Right lobe of liver (tissue), 6 donors: Measurements from ENCODE around the gene KIF25. TPM values are rescaled to one million over a fixed set of nuclear protein-coding genes. Genes with fewer than 3 reads are reported as not detected.
A peak's percentile ranks its signal among the peaks of the same experiment; 100 is the strongest.

Source experiments
- ATAC-seq, 4 donors: fragments of 200-7000 bp; cut with Tn5 transposase; one replicate each; pipeline ENCODE4 v1.9.1; 2020; ENCODE audit warnings: mild to moderate bottlenecking in 4 of 4, moderate library complexity in 4 of 4
- DNase-seq, 3 donors: peaks; one replicate each; pipeline ENCODE4 v3.0.0-alpha.2; 2020
- H3K27ac ChIP-seq, 3 donors: fragments of 200-600 bp; one replicate each; pipeline ENCODE4 v1.8.0; 2022
- H3K27me3 ChIP-seq, 2 donors: fragments of 200-600 bp; one replicate each; pipeline ENCODE4 v1.8.0; 2022
- H3K36me3 ChIP-seq, 4 donors: fragments of 200-600 bp; sonication (generic) in 1 of 4; one replicate each; pipeline versions ENCODE4 v1.5.1 to v1.8.0; 2017 to 2022; ENCODE audit warnings: control low read depth in 1 of 4
- H3K4me1 ChIP-seq, 4 donors: fragments of 200-600 bp; sonication (generic) in 1 of 4; one replicate each; pipeline versions ENCODE4 v1.5.1 to v1.8.0; 2017 to 2022; ENCODE audit warnings: control low read depth in 1 of 4
- H3K4me3 ChIP-seq, 3 donors: fragments of 200-600 bp; one replicate each; pipeline ENCODE4 v1.8.0; 2022
- H3K9me3 ChIP-seq, 4 donors: fragments of 200-600 bp; sonication (generic) in 1 of 4; one replicate each; pipeline versions ENCODE4 v1.5.1 to v1.8.0; 2017 to 2022; ENCODE audit warnings: control low read depth in 1 of 4
- CTCF ChIP-seq, 4 donors: fragments of 200-600 bp in 3 of 4; fragments of 450-650 bp in 1 of 4; IDR thresholded peaks; one replicate each; pipeline versions ENCODE4 v1.5.1 to v1.8.0; 2016 to 2022; ENCODE audit warnings: antibody characterized with exemption in 4 of 4, mild to moderate bottlenecking in 2 of 4
- POLR2A ChIP-seq: fragments of 450-650 bp; IDR thresholded peaks from one replicate; pipeline ENCODE4 v1.6.1; 2017; ENCODE audit warnings: antibody characterized with exemption, mild to moderate bottlenecking
- WGBS: methylation state at CpG from one replicate; pipeline ENCODE4 v1.1.6; 2018; ENCODE audit warnings: low coverage, low lambda C conversion rate; ENCODE audit not compliant: insufficient coverage; ENCODE audit errors: missing lambda C conversion rate; 5-methylcytosine and 5-hydroxymethylcytosine counted together
- intact Hi-C, 2 donors: fragments of 100-400 bp; cut with DNase I; formaldehyde crosslinking; loops; one replicate each; pipeline versions ENCODE4 v1.11.2 to v1.14.1; 2022
- total RNA-seq, 6 experiments: library from RNA; depleted of rRNA in 2 of 6; stranded (reverse); fragments of >200 nt in 2 of 6; fragmentation: NEBNext Ultra II Directional in 3 of 6; extraction: Animal tissue kit (Norgen Biotek cat#: 25700) in 3 of 6; gene quantifications; one replicate each; pipeline versions ENCODE4 v1.1.0 to v1.2.4, GENCODE V29; 2016 to 2023
- donor health status: DM: no; HTN: yes; CAD: no.
- donor health status: DM: no; HTN: no; CAD: no.
- donor health status: DM: no; HTN: no; CAD: no.
- donor health status: DM: no; HTN: yes; CAD: no.
- donor health status: DM: no; HTN: yes; CAD: no.

KIF25 gene
- total RNA-seq, 6 experiments from 2014 or later = 0.15 TPM; not detected in 5

DNA sequence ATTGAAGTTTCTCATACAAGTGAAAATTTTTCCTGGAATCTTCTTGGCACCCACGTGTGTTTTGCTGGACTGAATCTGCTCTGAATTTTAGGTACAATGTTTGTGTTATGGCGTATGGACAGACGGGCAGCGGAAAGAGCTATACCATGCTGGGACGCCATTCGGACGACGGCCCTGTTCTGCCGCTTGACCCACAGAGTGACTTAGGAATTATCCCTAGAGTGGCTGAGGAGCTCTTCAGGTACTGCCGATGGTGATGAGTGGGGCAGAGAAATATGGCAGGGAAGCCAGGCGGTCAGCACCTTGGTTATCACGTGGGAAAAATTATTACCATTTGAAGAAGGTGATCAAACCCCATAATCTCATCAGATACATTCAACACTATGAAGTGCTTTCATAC, 36.3 kb downstream of the KIF25 start:
- H3K4me3 ChIP-seq = no peak overlapping the region
- peak overlapping the region in 1 of 3 donors; percentile 54 for H3K27ac ChIP-seq
- intact Hi-C loops = no loop called here
- no peaks in the 10 kb centered on the region for H3K27me3 ChIP-seq
- no peaks in the 10 kb centered on the region for H3K9me3 ChIP-seq
- no peaks in the 10 kb centered on the region for H3K4me1 ChIP-seq
- ATAC-seq = no peak
- TF ChIP-seq CTCF (IDR thresholded peaks at IDR 0.05) (no peak), POLR2A (no peak)
- no peaks in the 10 kb centered on the region for H3K36me3 ChIP-seq
- peak in 1 of 3 donors; percentile 39 for DNase-seq
- 88% methylated on average over 11 of the region's 12 CpGs for WGBS

- 84% methylated on average over 16 of the region's 18 CpGs for WGBS
- intact Hi-C loops = no loop called here
- Histone ChIP-seq H3K4me3 (no peak overlapping the region), H3K36me3 (no peaks in the 10 kb centered on the region), H3K27me3 (no peaks in the 10 kb centered on the region), H3K4me1 (no peaks in the 10 kb centered on the region), H3K9me3 (peaks cover 0 to 5% (median 0%) of the 10 kb centered on the region in 4 donors), H3K27ac (peak overlapping the region in 2 of 3 donors; percentile 54 to 56)
- no peak for TF ChIP-seq CTCF (IDR thresholded peaks at IDR 0.05)
- no peak for TF ChIP-seq POLR2A
- no peak for ATAC-seq
- DNase-seq = no peak
These were observed 37.1 kb downstream of the KIF25 start for GRCh38 chr6:168034537-168034936.

- peak overlapping the region in 2 of 3 donors; percentile 14 to 25 for H3K4me3 ChIP-seq
- intact Hi-C loops = no loop called here
- H3K36me3 ChIP-seq = no peaks in the 10 kb centered on the region
- peak; percentile 72 to 82 (median 79) for ATAC-seq
- no peaks in the 10 kb centered on the region for H3K27me3 ChIP-seq
- peaks cover 0 to 9% (median 0%) of the 10 kb centered on the region in 4 donors for H3K9me3 ChIP-seq
- 34% methylated on average over 30 of the region's 45 CpGs for WGBS
- H3K4me1 ChIP-seq = no peaks in the 10 kb centered on the region
- H3K27ac ChIP-seq = peak overlapping the region in 2 of 3 donors; percentile 56 to 81
- TF ChIP-seq POLR2A (no peak), CTCF (IDR thresholded peaks at IDR 0.05) (no peak)
- DNase-seq = peak; percentile 63 to 77 (median 68)
These were observed 37.7 kb downstream of the KIF25 start for GRCh38 chr6:168035098-168035660.

DNA sequence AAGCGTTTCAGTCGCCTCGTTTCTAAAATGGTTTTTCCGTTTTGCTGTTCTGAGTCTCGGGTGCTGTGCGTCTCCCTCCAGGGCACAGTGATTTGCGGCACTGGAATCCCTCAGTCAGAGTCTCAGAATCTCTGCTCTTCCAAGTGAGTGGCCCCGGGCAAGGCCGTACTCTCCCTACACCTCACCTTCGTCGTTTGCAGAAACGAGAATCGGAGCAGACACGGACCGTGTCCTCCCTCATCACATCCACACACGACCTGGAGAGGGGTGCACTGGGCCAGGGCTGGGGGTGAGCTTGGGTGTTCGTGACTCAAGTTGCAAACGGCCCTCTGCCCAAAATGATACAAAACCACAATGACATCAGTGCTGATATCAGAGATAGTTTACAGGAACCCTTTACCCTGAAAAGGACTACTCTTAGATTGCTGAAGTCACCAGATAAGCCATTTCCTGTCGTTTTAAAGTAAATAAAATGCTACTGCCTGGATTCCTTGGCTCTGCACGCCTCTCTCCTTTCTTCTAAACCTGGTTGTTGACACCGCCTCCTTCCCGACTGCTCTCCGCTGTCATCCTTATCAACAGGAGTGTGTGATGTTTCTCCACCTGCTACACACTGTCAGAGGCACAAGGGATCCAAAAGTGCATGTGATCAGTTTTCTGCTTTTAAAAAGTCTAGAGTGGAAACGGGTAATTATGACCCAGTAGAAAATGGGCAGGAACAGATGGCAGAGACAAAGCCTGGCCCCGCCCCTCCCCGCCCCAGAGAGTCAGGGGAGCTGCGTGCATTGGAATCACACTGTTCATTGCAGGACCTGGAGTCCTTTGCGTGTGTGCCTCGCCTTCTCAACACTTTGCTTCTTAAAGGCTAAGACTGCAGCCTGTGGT, 38.4 kb downstream of the KIF25 start:
- Histone ChIP-seq H3K4me3 (peak overlapping the region in 2 of 3 donors; percentile 14 to 25), H3K4me1 (no peaks in the 10 kb centered on the region), H3K9me3 (peaks cover 0 to 9% (median 0%) of the 10 kb centered on the region in 4 donors), H3K27me3 (no peaks in the 10 kb centered on the region), H3K36me3 (no peaks in the 10 kb centered on the region), H3K27ac (peak overlapping the region in 2 of 3 donors; percentile 18 to 81)
- ATAC-seq (peak; percentile 13 to 53 (median 38)), DNase-seq (peak in 1 of 3 donors; percentile 45)
- TF ChIP-seq CTCF (IDR thresholded peaks at IDR 0.05) (no peak), POLR2A (no peak)
- 56% methylated on average over 7 of the region's 29 CpGs for WGBS
- intact Hi-C loops = no loop called here
